HG02588 (cell line): ENCODE data around the gene OR6S1.
"Not testable (repeated sequence)": the region's sequence is repeated elsewhere in the genome, so short reads cannot be mapped to it uniquely, and the experiment has no call there.

Experiments
- ATAC-seq: cut with Tn5 transposase; IDR thresholded peaks from one replicate; pipeline ENCODE4 v1.9.1; 2021; ENCODE audit warnings: mild to moderate bottlenecking, moderate library complexity; ENCODE audit not compliant: unreplicated experiment

The OR6S1 gene

DNA sequence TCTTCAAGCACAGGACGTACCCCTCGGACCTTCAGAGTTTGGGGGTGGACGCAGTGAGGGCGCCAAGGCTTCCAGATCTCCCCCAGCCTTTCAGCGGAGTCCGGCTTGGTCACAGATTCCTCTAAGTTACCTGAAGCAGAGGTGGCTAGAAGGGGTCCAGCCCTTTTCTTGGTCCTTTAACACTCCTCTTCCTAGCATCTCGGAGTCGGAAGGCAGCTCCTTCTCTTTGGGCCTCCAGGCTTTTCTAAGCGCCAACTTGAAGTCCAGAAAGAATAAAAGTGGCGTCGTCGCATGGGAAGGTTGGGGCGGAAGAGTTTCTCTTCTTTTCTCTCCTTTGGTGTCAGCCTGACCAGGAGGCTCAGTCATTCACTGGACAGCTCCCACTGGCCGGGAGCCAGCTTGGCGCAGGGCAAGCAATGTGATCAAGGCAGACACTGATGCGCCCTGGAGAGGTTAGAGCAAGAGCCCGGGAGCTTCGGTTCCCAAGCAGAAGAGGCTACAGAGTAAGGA is 9.6 kb downstream of the OR6S1 start:
- ATAC-seq, result no peak

DNA sequence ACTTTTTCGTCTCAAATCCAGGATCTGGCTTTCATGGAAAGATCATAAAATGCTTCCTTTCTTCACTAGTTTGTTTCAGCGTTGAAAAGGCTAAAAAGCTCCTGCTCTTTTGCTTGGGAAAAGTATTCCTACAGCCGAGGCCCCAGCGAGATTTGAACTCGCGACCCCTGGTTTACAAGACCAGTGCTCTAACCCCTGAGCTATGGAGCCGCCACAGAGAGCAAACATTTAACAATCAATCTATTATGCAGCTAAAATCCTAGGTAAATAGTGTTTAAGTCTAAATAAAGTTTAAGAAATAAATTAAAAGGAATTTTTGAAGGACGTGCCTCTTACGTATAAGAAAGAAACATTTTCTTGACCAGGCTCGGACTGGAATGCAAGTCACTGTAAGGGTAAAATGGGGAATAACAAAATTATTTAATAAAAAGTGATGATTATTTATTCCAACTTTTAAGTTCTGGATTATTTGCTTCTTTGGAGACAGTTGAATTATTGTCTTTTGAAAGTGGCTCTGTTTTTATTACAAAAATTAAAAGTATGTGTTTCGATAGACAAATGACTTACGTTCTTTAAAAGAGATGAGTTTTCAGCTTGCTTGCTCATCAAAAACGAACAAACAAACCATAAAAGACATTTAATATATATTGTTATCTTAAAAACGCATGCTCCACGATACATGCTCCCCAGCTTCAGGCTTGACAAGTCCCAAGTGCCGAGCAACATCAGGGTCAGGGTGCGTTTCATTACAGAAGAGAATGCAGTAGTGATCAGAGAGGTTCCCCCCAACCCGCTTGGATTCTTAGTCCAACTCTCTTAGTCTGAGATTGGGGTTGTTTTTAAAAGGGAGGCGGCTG is 10.2 kb downstream of the OR6S1 start:
- no peak for ATAC-seq

DNA sequence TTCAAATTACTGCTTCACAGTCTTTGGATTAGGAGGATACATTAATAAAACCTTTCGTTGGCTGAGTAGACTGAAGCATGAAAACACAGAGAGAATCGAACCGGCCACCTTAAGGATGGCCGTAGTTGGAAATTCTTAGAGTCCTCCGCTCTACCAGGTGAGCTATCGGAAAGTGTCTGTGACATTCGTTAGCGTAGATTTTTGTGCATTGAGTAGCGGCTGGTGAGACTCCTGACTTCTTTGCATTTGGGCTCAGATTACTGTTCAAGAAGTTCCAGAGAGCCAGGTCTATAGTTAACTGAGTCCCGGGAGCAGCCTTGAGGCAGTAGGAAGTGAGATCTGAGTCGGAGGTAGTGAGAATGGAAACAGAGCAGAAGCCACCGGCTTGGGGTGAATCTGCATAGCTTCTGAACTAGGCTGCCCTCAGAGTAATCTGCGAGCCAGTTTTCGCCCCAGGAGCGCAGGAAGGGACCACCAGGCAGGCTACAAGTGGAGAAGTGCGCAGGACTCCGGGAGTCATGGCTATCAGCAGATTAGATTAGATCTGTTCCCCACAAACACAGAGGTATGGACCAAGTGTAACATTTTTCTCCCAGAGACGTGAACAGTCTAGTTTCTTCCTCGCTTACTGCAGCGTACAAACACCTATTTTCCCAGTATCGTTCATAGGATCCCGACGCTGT is 11.0 kb downstream of the OR6S1 start:
- ATAC-seq, result no peak

GRCh38 chr14:20628063-20628854 is 13.2 kb downstream of the OR6S1 start:
- no peak for ATAC-seq

GRCh38 chr14:20627346-20628027 is 14.0 kb downstream of the OR6S1 start:
- ATAC-seq, result no peak

GRCh38 chr14:20626274-20626673 is 15.2 kb downstream of the OR6S1 start:
- ATAC-seq, result no peak

DNA sequence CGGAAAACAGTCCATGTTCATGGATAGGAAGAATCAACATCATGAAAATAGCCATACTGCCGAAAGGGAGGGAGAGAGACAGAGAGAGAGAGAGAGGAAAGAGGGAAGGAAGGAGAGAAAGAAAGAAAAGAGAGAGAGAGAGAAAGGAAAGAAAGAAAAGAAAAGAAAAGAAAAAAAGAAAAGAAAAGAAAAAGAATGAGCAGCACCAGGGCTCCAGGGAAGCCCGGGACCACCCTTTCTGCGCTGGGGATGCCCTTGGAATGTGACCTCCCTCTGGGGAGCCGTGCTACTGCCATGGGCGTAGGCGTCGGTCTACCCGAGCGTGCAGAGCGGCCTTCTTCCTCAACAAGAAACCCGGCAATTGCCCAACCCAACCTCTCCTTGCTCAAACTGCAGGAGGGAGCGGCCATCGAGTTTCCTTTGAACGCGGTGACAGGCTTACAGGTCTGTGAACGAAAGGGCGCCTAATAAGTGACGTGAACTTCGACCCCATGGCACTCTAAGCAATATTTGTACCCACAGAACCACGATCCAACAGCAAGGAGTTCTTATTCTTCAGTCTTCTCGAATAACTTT is 16.9 kb downstream of the OR6S1 start:
- no peak for ATAC-seq

- ATAC-seq, result no peak
Observed at GRCh38 chr14:20623798-20624197, 17.7 kb downstream of the OR6S1 start.

- no peak for ATAC-seq
Observed at GRCh38 chr14:20622816-20623291, 18.6 kb downstream of the OR6S1 start.

DNA sequence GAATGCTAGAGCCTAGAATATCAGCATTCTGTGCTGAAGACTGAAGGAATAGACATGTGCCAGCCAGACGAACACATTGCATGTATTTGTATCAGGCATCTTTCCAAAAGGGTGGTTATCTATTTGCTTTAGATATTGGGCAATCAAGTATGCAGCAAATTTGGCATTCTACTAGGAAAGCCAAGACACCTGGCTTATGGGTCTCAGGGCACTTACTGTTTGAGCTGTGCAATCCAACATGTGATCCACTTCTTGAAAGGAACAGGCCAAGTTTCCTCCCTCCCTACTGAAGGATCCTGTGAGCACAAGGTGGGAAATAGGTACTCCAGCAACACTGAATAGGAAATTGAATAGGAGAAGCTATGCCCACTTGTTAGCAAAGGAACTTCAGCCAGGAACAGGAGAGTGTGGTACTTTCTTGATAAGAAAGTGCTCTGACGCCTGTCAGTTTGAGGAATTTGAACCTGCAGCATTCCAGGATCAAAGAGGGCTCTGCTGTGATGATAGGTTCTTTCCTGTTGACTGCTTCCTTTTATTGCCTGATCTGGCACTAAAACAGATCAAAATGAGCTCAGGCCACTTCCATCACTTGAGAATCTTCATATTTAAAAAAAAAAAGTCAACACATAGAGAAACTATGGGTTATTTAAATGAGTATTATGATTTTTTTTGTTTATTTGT is 20.6 kb downstream of the OR6S1 start:
- no peak for ATAC-seq

DNA sequence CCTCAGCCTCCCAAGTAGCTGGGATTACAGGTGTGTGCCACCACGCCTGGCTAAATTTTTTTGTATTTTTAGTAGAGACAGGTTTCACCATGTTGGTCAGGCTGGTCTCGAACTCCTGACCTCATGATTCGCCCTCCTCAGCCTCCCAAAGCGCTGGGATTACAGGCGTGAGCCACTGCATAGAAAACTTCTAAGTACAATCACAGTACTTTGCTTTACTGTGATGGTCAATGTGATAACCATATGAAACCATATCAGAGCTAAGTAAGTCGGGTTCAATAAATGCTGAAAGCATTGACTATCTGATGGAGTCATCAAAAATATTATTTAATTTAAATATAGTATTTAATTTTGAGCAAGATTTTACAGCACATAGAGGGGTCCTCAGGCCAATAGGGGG is 21.8 kb downstream of the OR6S1 start:
- not testable (repeated sequence) for ATAC-seq

DNA sequence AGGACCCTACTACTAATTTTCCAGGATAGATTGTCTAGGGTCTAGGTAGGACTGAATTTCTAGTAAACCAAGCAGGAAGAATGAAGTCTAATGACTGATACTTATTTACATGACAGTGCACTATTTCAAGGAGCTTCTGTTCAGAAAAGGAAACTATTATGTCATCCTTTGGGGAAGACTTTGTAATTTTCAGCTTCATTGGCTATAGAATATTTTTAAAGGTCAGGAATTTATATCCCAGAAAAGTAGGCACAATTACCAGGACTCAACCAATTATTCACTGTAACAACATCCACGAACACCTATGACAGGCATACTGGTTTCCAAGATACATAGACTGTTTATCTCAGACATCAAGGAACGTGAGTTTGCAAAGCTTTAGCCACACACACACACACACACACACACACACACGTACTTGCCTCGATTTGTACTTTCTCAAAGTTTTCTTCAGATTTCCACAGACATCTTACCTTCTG is 23.2 kb downstream of the OR6S1 start:
- no peak for ATAC-seq

DNA sequence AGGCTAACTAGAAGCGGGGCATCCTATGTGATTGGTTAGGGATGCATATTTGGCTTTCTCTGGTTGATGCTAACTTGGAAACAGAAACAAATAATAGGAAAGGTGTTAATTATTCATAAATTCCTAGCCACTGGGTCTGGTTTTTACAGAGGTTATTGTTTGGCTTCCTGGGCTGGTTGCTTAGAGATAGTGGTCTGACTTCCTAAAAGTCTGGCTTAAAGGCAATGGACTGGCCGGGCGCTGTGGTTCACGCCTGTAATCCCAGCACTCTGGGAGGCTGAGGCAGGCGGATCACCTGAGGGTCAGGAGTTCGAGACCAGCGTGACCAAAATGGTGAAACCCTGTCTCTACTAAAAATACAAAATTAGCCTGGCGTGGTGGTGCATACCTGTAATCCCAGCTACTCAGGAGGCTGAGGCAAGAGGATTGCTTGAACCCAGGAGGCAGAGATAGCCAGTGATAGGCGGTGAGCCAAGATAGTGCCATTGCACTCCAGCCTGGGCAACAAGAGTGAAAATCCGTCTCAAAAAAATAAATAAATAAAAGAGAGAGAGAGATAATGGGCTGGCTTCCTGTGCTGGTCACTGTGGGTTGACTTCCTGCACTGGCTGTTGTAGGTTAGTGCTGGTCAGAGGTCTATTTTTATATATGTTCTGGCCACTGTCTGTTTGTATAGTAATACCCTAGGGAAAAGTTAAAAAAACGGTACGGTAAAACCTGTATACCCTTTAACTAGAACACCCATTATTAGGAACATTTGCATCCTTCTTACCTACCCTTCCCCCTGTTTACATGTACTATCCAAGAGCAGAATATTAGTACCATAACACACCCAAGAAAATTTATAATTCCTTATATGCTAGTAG is 24.1 kb downstream of the OR6S1 start:
- ATAC-seq, result no peak

GRCh38 chr14:20615996-20616395 is 25.5 kb downstream of the OR6S1 start:
- no peak for ATAC-seq

DNA sequence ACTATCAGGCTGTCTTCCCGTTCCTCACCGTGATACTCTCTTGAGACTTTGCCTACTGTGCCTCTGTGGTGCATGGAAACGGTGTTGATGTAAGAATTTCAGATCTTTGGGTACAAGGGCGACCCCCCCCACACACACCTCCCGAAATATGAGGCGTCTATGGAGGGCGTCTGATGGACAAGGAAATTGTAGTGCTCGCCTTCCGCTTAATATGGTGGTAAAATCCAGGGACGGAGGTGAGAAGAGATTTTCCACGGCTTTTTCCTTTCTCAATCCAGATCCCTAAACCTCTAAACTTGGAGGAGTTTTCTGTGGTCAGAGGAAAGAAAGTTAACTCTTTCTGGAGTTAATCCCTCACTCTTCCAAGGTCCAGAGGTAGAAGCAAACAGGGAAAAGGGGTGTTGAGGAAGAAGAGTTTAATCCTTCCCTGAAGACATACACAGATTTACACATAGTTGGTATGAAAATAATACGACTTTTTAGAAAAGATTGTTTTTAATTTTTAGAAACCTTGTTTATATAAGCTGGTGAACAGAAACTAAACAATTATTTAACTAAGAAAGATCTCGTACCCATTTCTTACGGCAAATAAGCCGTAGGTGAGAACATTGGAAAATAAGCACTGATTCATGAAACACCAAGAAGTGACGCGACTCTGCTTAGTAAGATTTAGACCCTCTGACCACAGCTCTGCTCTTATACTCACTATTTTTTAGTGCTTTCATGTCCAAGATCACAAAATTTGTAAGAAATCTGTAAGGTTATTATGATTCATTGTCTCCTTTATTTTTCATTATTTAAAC is 27.3 kb downstream of the OR6S1 start:
- ATAC-seq, result peak; percentile 2

DNA sequence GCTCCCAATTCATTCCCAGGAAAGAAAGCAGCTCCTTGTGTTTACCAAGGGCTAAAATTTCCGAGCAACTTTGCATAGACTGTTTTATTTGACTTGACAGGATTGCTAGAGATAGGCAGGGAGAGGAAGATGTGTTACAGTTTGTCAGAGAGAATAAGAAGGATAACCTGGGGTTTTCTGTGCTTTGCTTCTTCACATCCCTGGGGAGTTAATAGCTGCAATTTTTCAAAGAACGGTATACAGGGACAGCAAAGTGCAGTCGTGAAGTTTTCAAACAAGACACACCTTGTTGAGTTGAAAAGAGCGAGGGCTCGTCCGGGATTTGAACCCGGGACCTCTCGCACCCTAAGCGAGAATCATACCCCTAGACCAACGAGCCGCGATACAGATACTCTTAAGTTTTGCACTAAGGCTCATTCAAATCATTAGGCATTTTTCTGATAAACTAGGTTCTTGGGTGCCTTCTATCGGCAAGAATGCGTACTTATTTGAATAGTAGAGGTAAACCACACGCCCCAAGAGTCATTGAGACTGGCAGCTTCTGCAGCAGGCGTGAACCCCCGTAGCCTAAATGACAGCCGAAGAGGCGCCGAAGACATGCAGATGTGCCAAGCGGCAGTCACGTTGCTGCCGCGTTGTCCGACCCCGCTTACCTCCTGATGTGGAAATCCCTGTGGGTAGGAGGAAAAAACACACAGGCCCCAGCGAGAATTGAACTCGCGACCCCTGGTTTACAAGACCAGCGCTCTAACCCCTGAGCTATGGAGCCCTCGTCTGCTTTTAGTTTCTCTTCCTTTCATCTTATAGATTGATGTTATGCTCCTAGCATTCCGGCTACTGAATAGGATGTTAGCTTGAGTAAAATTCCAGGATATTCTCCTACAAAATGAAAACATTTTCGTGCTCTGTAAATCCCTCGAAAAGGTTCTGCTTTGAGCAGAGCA is 28.1 kb downstream of the OR6S1 start:
- ATAC-seq, result peak; percentile 64

DNA sequence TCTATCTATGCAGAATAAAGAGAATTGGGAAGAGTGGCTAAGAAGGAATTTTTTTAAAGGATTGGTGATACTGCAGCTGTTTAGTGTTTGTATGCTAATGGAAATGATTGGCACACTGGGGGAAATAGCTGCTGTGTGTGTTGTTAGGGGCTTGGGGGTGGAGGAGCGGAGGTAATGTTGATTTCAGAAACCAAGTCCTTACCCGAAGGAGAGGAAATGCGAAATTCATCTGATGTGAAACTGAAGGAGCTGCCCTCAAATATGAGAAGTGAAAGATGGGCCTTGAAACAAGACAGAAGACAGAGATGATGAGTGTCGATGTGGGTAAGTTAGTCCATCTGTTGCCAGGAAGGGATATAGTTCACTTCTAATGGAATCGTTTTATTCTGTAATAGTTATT is 29.1 kb downstream of the OR6S1 start:
- ATAC-seq, result no peak
